Heart right ventricle (tissue), 16 donors: ENCODE measurements around the gene PPOX. TPM values are rescaled to one million over a fixed set of nuclear protein-coding genes. Genes with fewer than 3 reads are reported as not detected.

Experiments used
- ATAC-seq, 8 donors: fragments of 200-7000 bp; cut with Tn5 transposase; one replicate each; pipeline ENCODE4 v1.9.1; 2020; ENCODE audit warnings: mild to moderate bottlenecking in 8 of 8, moderate library complexity in 8 of 8, moderate number of reproducible peaks in 1 of 8
- DNase-seq, 2 donors: peaks; one replicate each; pipeline ENCODE4 v3.0.0-alpha.2; 2020
- H3K27ac ChIP-seq, 10 donors: fragments of 200-600 bp; sonication (generic) in 2 of 10; one replicate each; pipeline versions ENCODE4 v1.5.0 to v1.8.0; 2020 to 2022; ENCODE audit warnings: mild to moderate bottlenecking in 3 of 10
- H3K27me3 ChIP-seq, 7 donors: fragments of 200-600 bp; one replicate each; pipeline ENCODE4 v1.8.0; 2021 to 2022; ENCODE audit warnings: mild to moderate bottlenecking in 2 of 7
- H3K36me3 ChIP-seq, 9 donors: fragments of 200-600 bp; sonication (generic) in 1 of 9; one replicate each; pipeline versions ENCODE4 v1.5.0 to v1.8.0; 2020 to 2022; ENCODE audit warnings: mild to moderate bottlenecking in 2 of 9
- H3K4me1 ChIP-seq, 9 donors: fragments of 200-600 bp; sonication (generic) in 1 of 9; one replicate each; pipeline versions ENCODE4 v1.5.0 to v1.8.0; 2020 to 2022; ENCODE audit warnings: mild to moderate bottlenecking in 4 of 9
- H3K4me3 ChIP-seq, 10 donors: fragments of 200-600 bp; sonication (generic) in 2 of 10; one replicate each; pipeline versions ENCODE4 v1.5.0 to v1.8.0; 2020 to 2022; ENCODE audit warnings: mild to moderate bottlenecking in 7 of 10, moderate library complexity in 2 of 10
- H3K9me3 ChIP-seq, 11 donors: fragments of 200-600 bp in 10 of 11; sonication (generic) in 2 of 11; one replicate each; pipeline versions ENCODE4 v1.5.0 to v1.8.0; 2013 to 2022; ENCODE audit warnings: mild to moderate bottlenecking in 2 of 11, control low read depth in 1 of 11, moderate library complexity in 1 of 11
- WGBS, 2 donors: extraction: QIAGEN DNeasy Blood & Tissue Kit; methylation state at CpG; one replicate each; pipeline ENCODE4 v1.1.7; 2013; ENCODE audit warnings: inconsistent platforms in 1 of 2; 5-methylcytosine and 5-hydroxymethylcytosine counted together
- intact Hi-C, 10 donors: fragments of 100-400 bp; cut with DNase I; formaldehyde crosslinking; loops; one replicate each; pipeline versions ENCODE4 v1.11.1 to v1.14.2; 2022
- polyA plus RNA-seq, 2 donors: library from polyadenylated mRNA; stranded (reverse); fragments of 200-250 nt; gene quantifications; one replicate each; pipeline ENCODE4 v1.2.3, GENCODE V29; 2013
- total RNA-seq, 10 donors: library from RNA; stranded (reverse); fragmentation: NEBNext Ultra II Directional in 3 of 10; extraction: Animal tissue kit (Norgen Biotek cat#: 25700) in 3 of 10; gene quantifications; one replicate each; pipeline versions ENCODE4 v1.2.1 to v1.2.4, GENCODE V29; 2021 to 2023
- TF ChIP-seq, protein P1 (sequence below), 9 donors: fragments of 200-600 bp; sonication (generic) in 2 of 9; IDR thresholded peaks; one replicate each; pipeline versions ENCODE4 v1.5.0 to v1.8.0; 2021 to 2022; ENCODE audit warnings: antibody characterized with exemption in 9 of 9, mild to moderate bottlenecking in 5 of 9, moderate library complexity in 1 of 9
- donor health status: Arrhythmogenic right ventricular cardiomyopathy.
- donor health status: ischemic (EF 13 %, LVEDD 7.1; RV severe dilation, severe dysfunction).
- donor health status: healthy with polysubstance abuse.
- donor health status: DM: no; HTN: yes; CAD: no.
- donor health status: DM: no; HTN: no; CAD: no.
- donor health status: ischemic (EF 25% LVEDD 6.9; RV normal size, moderate dysfunction).
- donor health status: ischemic (EF 25% LVEDD 5.7; RV mildly dilated, moderate dysfunction).
- donor health status: healthy.
- donor health status: DM: yes; HTN: yes; CAD: no.
- donor health status: Ischemic cardiomyopathy.
- donor health status: ischemic (EF 35%, LVEDD 5.7; RV mildly dilated, moderate dysfunction).
- donor health status: nonischemic (EF 11% LVEDD 7.7; RV severe dilation, severe dysfunction).
- donor health status: DM: yes; HTN: yes; CAD: no.
- donor health status: PGD.
- donor health status: ischemic (EF 29% LVEDD 5.4; RV normal size, mild dysfunction).
- donor health status: nonischemic (EF 23%, LVEDD 6.1; RV moderate dilation, normal function).

PPOX gene
- total and polyA plus RNA-seq, 12 donors, result 8.5 to 58.5 (median 15.0) TPM

DNA sequence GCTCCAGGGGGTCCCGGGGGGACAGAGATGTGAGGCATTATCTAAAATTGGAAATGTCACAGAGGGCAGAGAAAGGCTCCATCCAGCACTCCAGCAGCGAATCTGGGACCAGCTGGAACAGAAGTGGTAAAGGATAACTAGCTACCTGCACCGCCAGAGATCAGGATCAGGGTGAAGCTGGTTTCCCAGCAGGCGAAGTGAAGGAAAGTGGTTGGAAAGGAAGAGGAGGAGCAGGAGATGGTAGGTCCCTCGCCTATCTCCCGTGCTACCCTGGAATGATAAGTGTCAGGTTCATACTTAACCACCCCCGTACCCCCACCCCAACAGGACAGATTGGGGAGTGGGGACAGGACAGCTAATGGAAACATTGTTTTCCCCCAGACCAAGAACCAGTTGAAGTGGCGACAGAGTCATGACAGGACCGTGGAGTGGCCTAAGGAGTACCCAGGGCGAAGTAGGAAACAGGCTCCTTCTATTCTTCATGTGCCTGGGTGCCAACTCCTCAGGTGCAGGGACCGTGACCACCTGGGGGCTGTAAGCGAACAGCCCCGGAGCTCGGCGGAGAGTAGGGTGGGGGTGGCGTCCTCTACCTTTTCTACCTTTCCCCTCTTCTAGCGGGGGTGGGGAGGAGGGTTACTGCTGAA lies 10.4 kb downstream of the PPOX start:
- Histone ChIP-seq H3K27me3 (no peaks in the 10 kb centered on the region), H3K4me3 (peak overlapping the region; percentile 60 to 89 (median 76)), H3K36me3 (peaks cover 0 to 48% (median 15%) of the 10 kb centered on the region in 9 donors), H3K9me3 (no peaks in the 10 kb centered on the region), H3K4me1 (peaks cover 3 to 49% (median 36%) of the 10 kb centered on the region in 9 donors), H3K27ac (peak overlapping the region; percentile 70 to 93 (median 88))
- peak in 5 of 8 donors; percentile 4 to 42 (median 12) for ATAC-seq
- no peak for DNase-seq
- TF ChIP-seq, protein P1, sequence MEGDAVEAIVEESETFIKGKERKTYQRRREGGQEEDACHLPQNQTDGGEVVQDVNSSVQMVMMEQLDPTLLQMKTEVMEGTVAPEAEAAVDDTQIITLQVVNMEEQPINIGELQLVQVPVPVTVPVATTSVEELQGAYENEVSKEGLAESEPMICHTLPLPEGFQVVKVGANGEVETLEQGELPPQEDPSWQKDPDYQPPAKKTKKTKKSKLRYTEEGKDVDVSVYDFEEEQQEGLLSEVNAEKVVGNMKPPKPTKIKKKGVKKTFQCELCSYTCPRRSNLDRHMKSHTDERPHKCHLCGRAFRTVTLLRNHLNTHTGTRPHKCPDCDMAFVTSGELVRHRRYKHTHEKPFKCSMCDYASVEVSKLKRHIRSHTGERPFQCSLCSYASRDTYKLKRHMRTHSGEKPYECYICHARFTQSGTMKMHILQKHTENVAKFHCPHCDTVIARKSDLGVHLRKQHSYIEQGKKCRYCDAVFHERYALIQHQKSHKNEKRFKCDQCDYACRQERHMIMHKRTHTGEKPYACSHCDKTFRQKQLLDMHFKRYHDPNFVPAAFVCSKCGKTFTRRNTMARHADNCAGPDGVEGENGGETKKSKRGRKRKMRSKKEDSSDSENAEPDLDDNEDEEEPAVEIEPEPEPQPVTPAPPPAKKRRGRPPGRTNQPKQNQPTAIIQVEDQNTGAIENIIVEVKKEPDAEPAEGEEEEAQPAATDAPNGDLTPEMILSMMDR (IDR thresholded peaks at IDR 0.05), result no peak
- intact Hi-C loops, result no loop called here
- 16 to 19% methylated on average over 17 of the region's 17 CpGs for WGBS, 2 donors

DNA sequence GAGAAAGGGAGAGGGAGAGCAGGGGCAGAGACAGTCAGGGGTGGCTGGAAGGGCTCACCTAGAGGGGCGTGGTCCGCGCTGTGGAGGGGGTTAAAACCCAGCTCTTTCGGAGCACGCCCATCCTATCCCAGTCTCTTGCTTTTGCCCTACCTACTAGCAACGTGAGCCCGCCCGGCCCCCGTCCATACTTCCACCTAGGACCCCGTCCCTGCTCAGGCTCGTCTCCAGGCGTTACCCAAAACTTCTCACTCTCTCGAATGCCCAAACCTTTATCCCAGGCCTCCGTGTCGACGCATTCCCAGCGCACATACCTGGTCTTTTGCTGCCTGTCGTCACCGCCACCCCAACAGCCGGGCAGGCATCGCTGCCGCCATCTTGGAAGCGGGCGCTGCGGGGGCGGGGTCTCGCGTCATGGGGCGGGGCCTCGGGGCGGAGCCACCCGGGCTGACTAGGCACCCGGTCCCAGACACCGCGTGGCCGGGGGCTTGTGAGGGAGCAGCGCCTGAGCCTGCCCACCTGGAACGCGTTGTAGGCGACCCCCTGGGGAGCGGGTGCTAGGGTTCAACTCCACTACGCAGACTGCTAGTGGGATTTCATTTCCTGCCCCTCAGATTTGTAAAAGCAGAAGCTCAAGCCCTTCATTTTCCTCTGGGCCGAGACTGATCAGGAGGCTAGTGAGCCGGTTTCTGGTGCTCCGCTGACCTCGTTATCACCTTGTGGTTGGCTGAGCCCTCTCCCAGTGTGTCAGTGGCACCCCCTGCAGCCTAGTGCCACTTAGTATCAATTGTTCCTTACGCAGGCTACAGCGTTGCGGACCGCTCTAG lies 11.1 kb downstream of the PPOX start, which contains the start of gene B4GALT3:
TSS of gene B4GALT3 (minus strand) at position 396 of the 824 bp plus-strand sequence. CDS start 1,447 bp downstream, outside the sequence.
- Histone ChIP-seq H3K27me3 (no peaks in the 10 kb centered on the region), H3K4me1 (peaks cover 3 to 53% (median 29%) of the 10 kb centered on the region in 9 donors), H3K27ac (peak within 1 kb of the TSS; percentile 70 to 93 (median 88)), H3K4me3 (peak within 1 kb of the TSS; percentile 60 to 89 (median 76)), H3K9me3 (no peaks in the 10 kb centered on the region), H3K36me3 (peaks cover 0 to 40% (median 10%) of the 10 kb centered on the region in 9 donors)
- WGBS, 2 donors, result 3 to 4% methylated on average over 50 of the region's 50 CpGs
- TF ChIP-seq, protein P1 (IDR thresholded peaks at IDR 0.05), result peak in 6 of 9 donors; percentile 12 to 46 (median 24)
- DNase-seq, result peak; percentile 89 to 93
- intact Hi-C loops, result no loop called here
- peak; percentile 95 to 98 (median 97) for ATAC-seq

DNA sequence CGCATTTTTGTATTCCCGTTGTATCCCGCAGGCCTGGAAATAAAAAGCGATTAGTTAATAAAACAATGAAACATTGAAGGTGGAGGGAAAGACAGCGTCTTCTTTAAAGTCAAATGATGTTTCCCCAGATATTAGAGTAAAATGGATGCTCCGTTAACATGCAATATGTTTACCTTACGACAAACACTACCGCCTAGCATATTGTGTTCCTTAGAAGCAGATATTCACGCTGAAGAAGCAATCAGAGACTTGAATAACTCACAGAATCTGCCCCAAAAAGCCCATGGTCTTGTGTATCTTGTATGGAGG lies 11.7 kb downstream of the PPOX start:
- WGBS, 2 donors, result 49 to 62% methylated on average over 9 of the region's 9 CpGs
- H3K27ac ChIP-seq, result peak overlapping the region; percentile 70 to 93 (median 88)
- peak overlapping the region in 9 of 10 donors; percentile 60 to 89 (median 73) for H3K4me3 ChIP-seq
- H3K27me3 ChIP-seq, result no peaks in the 10 kb centered on the region
- TF ChIP-seq, protein P1 (IDR thresholded peaks at IDR 0.05), result peak in 1 of 9 donors; percentile 2
- DNase-seq (no peak), ATAC-seq (no peak)
- peaks cover 0 to 35% (median 10%) of the 10 kb centered on the region in 9 donors for H3K36me3 ChIP-seq
- intact Hi-C loops, result loop anchor here in 1 of 10 donors (2.0 kb wide), 1 partner anchor 45 kb away; the partner anchor contains the start of gene APOA2
- no peaks in the 10 kb centered on the region for H3K9me3 ChIP-seq
- peaks cover 3 to 53% (median 24%) of the 10 kb centered on the region in 9 donors for H3K4me1 ChIP-seq

DNA sequence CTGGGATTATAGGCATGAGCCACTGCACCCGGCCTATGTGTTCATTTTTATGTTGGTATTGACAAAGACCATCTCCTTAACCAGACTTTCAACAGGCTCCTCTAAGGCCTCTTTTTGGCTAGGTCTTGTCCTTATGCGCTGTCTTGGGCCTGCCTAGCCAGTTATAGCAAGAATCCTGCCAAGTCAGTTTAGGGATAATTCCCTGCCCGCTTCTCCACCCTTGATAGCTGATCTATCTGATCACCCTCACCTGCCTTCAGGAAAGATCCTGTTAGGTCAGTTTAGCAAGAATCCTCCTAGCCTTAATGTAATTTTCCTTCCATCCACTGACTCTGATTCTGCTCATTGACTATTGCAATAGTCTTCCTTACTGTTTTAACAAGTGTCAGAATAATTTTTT lies 13.5 kb downstream of the PPOX start:
- no peak for ATAC-seq
- H3K27ac ChIP-seq, result no peak overlapping the region
- 93 to 95% methylated on average over 3 of the region's 3 CpGs for WGBS, 2 donors

More for the DNA sequence above, 13.5 kb downstream of the PPOX start:
- DNase-seq, result no peak
- H3K36me3 ChIP-seq, result peaks cover 0 to 17% (median 6%) of the 10 kb centered on the region in 9 donors
- no peaks in the 10 kb centered on the region for H3K9me3 ChIP-seq
- TF ChIP-seq, protein P1 (IDR thresholded peaks at IDR 0.05), result no peak
- intact Hi-C loops, result loop anchor here in 1 of 10 donors (2.0 kb wide), 1 partner anchor 43 kb away; the partner anchor contains the start of gene APOA2
- no peak overlapping the region for H3K4me3 ChIP-seq
- H3K4me1 ChIP-seq, result peaks cover 3 to 61% (median 17%) of the 10 kb centered on the region in 9 donors
- H3K27me3 ChIP-seq, result no peaks in the 10 kb centered on the region
